Choroid plexus epithelial cell (primary cell): Measurements from ENCODE around the gene SPACA4.
A peak's percentile ranks its signal among the peaks of the same experiment; 100 is the strongest.

Source experiments
- DNase-seq: peaks from one replicate; pipeline ENCODE4 v3.0.0-alpha.2; 2010; ENCODE audit warnings: low read depth
- H3K4me3 ChIP-seq: 2 replicates; pipeline ENCODE4 v1.5.1; 2011; ENCODE audit warnings: low read depth, mild to moderate bottlenecking, control low read depth, low read length, moderate library complexity
- CTCF ChIP-seq: conservative IDR thresholded peaks from 2 replicates; pipeline ENCODE4 v1.5.1; 2011; ENCODE audit warnings: low read depth, mild to moderate bottlenecking, control low read depth, inconsistent platforms, low read length, moderate library complexity

SPACA4 gene

GRCh38 chr19:48639483-48640375, 33.2 kb downstream of the SPACA4 start:
- H3K4me3 ChIP-seq, result no peak overlapping the region
- no peak for DNase-seq
- no peak for TF ChIP-seq CTCF

- H3K4me3 ChIP-seq, result no peak overlapping the region
- TF ChIP-seq CTCF, result no peak
- DNase-seq, result no peak
Observed at GRCh38 chr19:48641850-48642249, 35.3 kb downstream of the SPACA4 start.

- no peak overlapping the region for H3K4me3 ChIP-seq
- DNase-seq, result no peak
- TF ChIP-seq CTCF, result no peak
Observed at GRCh38 chr19:48642862-48643261, 36.3 kb downstream of the SPACA4 start.

- H3K4me3 ChIP-seq, result peak overlapping the region; percentile 62
- no peak for DNase-seq
- no peak for TF ChIP-seq CTCF
Observed at GRCh38 chr19:48644355-48644754, 37.8 kb downstream of the SPACA4 start.

GRCh38 chr19:48644839-48645619, 38.5 kb downstream of the SPACA4 start:
- H3K4me3 ChIP-seq, result peak overlapping the region; percentile 62
- peak; percentile 90 for DNase-seq
- no peak for TF ChIP-seq CTCF

- TF ChIP-seq CTCF, result no peak
- peak overlapping the region; percentile 62 for H3K4me3 ChIP-seq
- DNase-seq, result no peak
Observed at GRCh38 chr19:48645620-48646000, 39.1 kb downstream of the SPACA4 start.
